ENCODE data around the gene PCDHAC2. TPM values are rescaled to one million over a fixed set of nuclear protein-coding genes. Genes with fewer than 3 reads are reported as not detected.

PCDHAC2 gene
- total and polyA plus RNA-seq, 2 of the 4 experiments (the other 2 are of a cell fraction), result not detected

DNA sequence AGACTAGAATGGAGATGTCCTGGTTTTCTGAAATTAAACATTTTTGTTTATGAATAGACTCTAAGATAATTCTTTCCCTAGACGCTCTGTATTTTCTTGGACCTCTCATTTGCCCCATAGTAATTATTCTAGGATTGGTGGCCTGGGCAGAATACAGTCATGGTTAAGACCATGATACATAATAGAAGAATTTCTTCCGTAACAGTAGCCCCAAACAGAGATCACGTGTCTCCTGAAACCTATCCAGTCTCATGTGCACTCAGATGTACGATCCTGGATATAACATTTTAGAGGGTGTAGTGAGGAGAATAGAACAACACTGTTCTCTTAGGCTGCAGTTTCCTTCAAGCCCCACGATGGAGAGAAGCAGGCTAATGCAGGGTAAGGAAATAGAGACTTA is 22.3 kb downstream of the PCDHAC2 start:
- H2BK120ac ChIP-seq (ENCODE audit: low read depth, low read length), result no peak overlapping the region
- no peaks in the 10 kb centered on the region for H3K79me1 ChIP-seq (ENCODE audit: low read depth in 1 of 2, low read length in 2 of 2)
- no peak overlapping the region for H2BK15ac ChIP-seq (ENCODE audit: low read depth, low read length)
- H3K27ac ChIP-seq (ENCODE audit: insufficient read depth, low read length), result no peak overlapping the region
- peaks cover 19% of the 10 kb centered on the region for H3K9me3 ChIP-seq (ENCODE audit: control insufficient read depth, insufficient read depth, low read length)
- H4K5ac ChIP-seq (ENCODE audit: low read depth, low read length), result no peak overlapping the region
- no peak overlapping the region for H4K91ac ChIP-seq (ENCODE audit: insufficient read depth, low read depth, low read length)
- intact Hi-C loops (cut with micrococcal nuclease), result no loop called here
- in situ Hi-C loops (cut with MboI; ENCODE audit: low sequenced_read_pairs), result no loop called here
- no peak for TF ChIP-seq NFE2L2 (IDR thresholded peaks at IDR 0.05; ENCODE audit: low read depth, low read length)
- TF ChIP-seq, protein P1, sequence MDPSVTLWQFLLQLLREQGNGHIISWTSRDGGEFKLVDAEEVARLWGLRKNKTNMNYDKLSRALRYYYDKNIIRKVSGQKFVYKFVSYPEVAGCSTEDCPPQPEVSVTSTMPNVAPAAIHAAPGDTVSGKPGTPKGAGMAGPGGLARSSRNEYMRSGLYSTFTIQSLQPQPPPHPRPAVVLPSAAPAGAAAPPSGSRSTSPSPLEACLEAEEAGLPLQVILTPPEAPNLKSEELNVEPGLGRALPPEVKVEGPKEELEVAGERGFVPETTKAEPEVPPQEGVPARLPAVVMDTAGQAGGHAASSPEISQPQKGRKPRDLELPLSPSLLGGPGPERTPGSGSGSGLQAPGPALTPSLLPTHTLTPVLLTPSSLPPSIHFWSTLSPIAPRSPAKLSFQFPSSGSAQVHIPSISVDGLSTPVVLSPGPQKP (IDR thresholded peaks at IDR 0.05; ENCODE audit: borderline replicate concordance, low read depth, low read length), result no peak
- no peak for TF ChIP-seq RCOR1 (IDR thresholded peaks at IDR 0.05; ENCODE audit: insufficient replicate concordance, low read length)
- TF ChIP-seq RFX5 (IDR thresholded peaks at IDR 0.05; ENCODE audit: low read depth, low read length), result no peak
- no peak for TF ChIP-seq CHD1 (IDR thresholded peaks at IDR 0.05; ENCODE audit: low read depth, low read length)
- no peak for TF ChIP-seq RAD21 (IDR thresholded peaks at IDR 0.05; ENCODE audit: low read length)
- TF ChIP-seq, protein P2, sequence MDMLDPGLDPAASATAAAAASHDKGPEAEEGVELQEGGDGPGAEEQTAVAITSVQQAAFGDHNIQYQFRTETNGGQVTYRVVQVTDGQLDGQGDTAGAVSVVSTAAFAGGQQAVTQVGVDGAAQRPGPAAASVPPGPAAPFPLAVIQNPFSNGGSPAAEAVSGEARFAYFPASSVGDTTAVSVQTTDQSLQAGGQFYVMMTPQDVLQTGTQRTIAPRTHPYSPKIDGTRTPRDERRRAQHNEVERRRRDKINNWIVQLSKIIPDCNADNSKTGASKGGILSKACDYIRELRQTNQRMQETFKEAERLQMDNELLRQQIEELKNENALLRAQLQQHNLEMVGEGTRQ (IDR thresholded peaks at IDR 0.05; ENCODE audit: low read depth, low read length), result no peak
- no peak for TF ChIP-seq BHLHE40 (IDR thresholded peaks at IDR 0.05; ENCODE audit: low read depth, low read length)
- no peak for TF ChIP-seq MXI1 (IDR thresholded peaks at IDR 0.05; ENCODE audit: borderline replicate concordance, low read depth, low read length)
- no peak for TF ChIP-seq FOS (IDR thresholded peaks at IDR 0.05; ENCODE audit: low read depth, low read length)
- TF ChIP-seq, protein P3, sequence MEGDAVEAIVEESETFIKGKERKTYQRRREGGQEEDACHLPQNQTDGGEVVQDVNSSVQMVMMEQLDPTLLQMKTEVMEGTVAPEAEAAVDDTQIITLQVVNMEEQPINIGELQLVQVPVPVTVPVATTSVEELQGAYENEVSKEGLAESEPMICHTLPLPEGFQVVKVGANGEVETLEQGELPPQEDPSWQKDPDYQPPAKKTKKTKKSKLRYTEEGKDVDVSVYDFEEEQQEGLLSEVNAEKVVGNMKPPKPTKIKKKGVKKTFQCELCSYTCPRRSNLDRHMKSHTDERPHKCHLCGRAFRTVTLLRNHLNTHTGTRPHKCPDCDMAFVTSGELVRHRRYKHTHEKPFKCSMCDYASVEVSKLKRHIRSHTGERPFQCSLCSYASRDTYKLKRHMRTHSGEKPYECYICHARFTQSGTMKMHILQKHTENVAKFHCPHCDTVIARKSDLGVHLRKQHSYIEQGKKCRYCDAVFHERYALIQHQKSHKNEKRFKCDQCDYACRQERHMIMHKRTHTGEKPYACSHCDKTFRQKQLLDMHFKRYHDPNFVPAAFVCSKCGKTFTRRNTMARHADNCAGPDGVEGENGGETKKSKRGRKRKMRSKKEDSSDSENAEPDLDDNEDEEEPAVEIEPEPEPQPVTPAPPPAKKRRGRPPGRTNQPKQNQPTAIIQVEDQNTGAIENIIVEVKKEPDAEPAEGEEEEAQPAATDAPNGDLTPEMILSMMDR (conservative IDR thresholded peaks at IDR 0.05; ENCODE audit: low read depth, low read length), result no peak
- no peak for TF ChIP-seq SMC3 (IDR thresholded peaks at IDR 0.05; ENCODE audit: low read depth, low read length)
- no peak for TF ChIP-seq MAZ (IDR thresholded peaks at IDR 0.05; ENCODE audit: borderline replicate concordance, low read depth, low read length)
- TF ChIP-seq POLR2A (IDR thresholded peaks at IDR 0.05; ENCODE audit: low read depth, low read length), result no peak
- TF ChIP-seq CEBPB (IDR thresholded peaks at IDR 0.05; ENCODE audit: low read depth, low read length), result no peak
- no peak for TF ChIP-seq MAFK (IDR thresholded peaks at IDR 0.05; ENCODE audit: low read depth, low read length)
- H4K20me1 ChIP-seq (ENCODE audit: insufficient read depth, low read length), result no peaks in the 10 kb centered on the region
- H2AK9ac ChIP-seq (replicated peaks; ENCODE audit: low read depth, low read length, poor library complexity), result no peak overlapping the region
- H2AK5ac ChIP-seq (ENCODE audit: low read depth, low read length), result no peak overlapping the region
- H3K36me3 ChIP-seq (ENCODE audit: control insufficient read depth, insufficient read depth, low read length), result no peaks in the 10 kb centered on the region
- no peak overlapping the region for H3K18ac ChIP-seq (ENCODE audit: low read depth, low read length)
- POLR2A ChIA-PET (ENCODE audit: unreplicated experiment), result no interaction called here
- WGBS, 2 experiments (ENCODE audit: extremely low coverage in 2 of 2, insufficient read length in 1 of 2), result no CpG with 5 or more reads among the region's 5 CpGs
- no peak overlapping the region for H3K14ac ChIP-seq (replicated peaks; ENCODE audit: low read depth, low read length)
- H2BK20ac ChIP-seq (ENCODE audit: low read depth, low read length), result no peak overlapping the region
- H3K9ac ChIP-seq (ENCODE audit: low read depth, low read length), result no peak overlapping the region
- no peaks in the 10 kb centered on the region for H3K27me3 ChIP-seq (ENCODE audit: control insufficient read depth, insufficient read depth, low read length)
- CTCF ChIA-PET, result no interaction called here
- H3K23ac ChIP-seq (ENCODE audit: low read depth, low read length), result no peak overlapping the region
- H3K4me2 ChIP-seq (ENCODE audit: low read depth, low read length), result no peak overlapping the region
- no peak overlapping the region for H3K56ac ChIP-seq (ENCODE audit: extremely low read depth, insufficient read depth, low read length)
- H3K4me1 ChIP-seq (ENCODE audit: control insufficient read depth, insufficient read depth, low read length), result no peaks in the 10 kb centered on the region
- H3K4ac ChIP-seq (ENCODE audit: low read depth, low read length), result no peak overlapping the region
- H3K4me3 ChIP-seq (ENCODE audit: insufficient read depth, low read depth, low read length), result no peak overlapping the region
- H2BK5ac ChIP-seq (ENCODE audit: low read depth, low read length, poor library complexity, severe bottlenecking), result no peak overlapping the region
- DNase-seq, result no peak
- H4K8ac ChIP-seq (ENCODE audit: low read depth in 2 of 2, low read length in 2 of 2), result no peak overlapping the region
- no TSS peak for BruUV-seq (replicated peaks)
- no peak for ATAC-seq (ENCODE audit: low read depth)
- H3K9me1 ChIP-seq (ENCODE audit: insufficient read depth, low read length), result no peaks in the 10 kb centered on the region
- H2AFZ ChIP-seq (replicated peaks; ENCODE audit: low read length, poor library complexity), result no peak overlapping the region
- dilution Hi-C loops (cut with HindIII; ENCODE audit: low sequenced_read_pairs, unreplicated experiment), result no loop called here

Data from IMR-90 (cell line).